ENCODE measurements around the gene MAP2K1.
"Not testable (repeated sequence)": the region's sequence is repeated elsewhere in the genome, so short reads cannot be mapped to it uniquely, and the experiment has no call there.

Gene MAP2K1

DNA sequence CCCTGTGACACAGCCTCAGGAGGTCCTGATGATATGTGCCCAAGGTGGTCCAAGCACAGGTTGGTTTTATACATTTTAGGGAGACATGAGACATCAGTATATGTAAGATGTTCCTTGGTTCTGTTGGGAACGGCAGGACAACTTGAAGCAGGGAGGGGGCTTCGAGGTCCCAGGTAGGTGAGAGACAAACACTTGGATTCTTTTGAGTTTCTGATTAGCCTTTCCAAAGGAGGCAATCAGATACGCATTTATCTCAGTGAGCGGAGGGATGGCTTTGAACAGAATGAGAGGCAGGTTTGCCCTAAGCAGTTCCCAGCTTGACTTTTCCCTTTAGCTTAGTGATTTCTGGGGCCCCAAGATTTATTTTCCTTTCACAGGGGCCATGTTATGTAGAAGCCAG lies 84.1 kb downstream of the MAP2K1 start:
- peak; percentile 32 for DNase-seq (ENCODE audit: low read depth, low spot score)
- H3K4me1 ChIP-seq (ENCODE audit: insufficient read depth, insufficient read length), result peaks cover 14% of the 10 kb centered on the region
- H3K9ac ChIP-seq (ENCODE audit: insufficient read length, low read depth); H3K36me3 ChIP-seq (ENCODE audit: insufficient read depth, insufficient read length, low read length); H3K9me3 ChIP-seq (ENCODE audit: insufficient read depth, low read length); H3K4me3 ChIP-seq (ENCODE audit: insufficient read length, low read depth); H3K27me3 ChIP-seq (ENCODE audit: insufficient read depth, insufficient read length): not testable (repeated sequence)

DNA sequence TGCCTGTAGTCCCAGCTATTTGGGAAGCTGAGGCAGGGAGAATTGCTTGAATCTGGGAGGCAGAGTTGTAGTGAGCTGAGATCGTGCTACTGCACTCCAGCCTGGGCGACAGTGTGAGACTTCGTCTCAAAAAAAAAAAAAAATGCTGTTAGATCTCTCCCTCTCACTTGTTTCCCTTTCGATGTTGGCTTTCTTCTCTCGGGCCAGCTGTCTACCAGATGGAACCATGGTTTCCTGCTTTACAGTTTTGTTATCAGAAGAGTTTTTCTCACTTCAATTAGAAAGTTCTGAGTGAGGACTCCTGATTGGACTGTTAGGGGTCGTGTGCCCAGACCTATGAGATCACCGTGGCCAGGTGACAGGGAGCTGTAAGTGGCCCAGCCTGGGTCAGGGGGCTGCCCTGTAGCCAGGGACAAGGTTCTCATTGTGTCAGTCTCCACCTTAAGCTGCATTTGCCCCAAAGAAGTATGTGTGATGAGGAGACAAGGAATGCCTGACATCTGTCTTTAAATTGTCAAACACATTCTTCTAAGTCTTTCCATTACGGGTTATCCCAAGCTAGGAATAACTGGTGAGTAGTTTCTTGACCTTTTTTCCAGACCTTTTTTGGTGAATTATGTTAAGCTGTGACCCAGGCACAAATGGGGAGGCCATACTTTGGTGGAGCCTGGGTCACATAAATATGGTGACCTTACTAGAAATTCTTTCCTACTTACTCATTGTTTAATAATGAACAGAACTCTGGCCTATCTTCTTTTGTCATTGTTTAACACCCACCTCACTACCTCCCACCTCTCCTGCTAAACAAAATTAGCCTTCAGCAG lies 85.7 kb downstream of the MAP2K1 start:
- Histone ChIP-seq H3K27me3 (ENCODE audit: insufficient read depth, insufficient read length) (no peaks in the 10 kb centered on the region), H3K36me3 (ENCODE audit: insufficient read depth, insufficient read length, low read length) (peaks cover 6% of the 10 kb centered on the region), H3K4me3 (ENCODE audit: insufficient read length, low read depth) (no peak overlapping the region), H3K9ac (ENCODE audit: insufficient read length, low read depth) (no peak overlapping the region), H3K4me1 (ENCODE audit: insufficient read depth, insufficient read length) (peaks cover 21% of the 10 kb centered on the region), H3K9me3 (ENCODE audit: insufficient read depth, low read length) (no peaks in the 10 kb centered on the region)
- no peak for TF ChIP-seq ZNF274 (IDR thresholded peaks at IDR 0.05; ENCODE audit: low read depth, low read length)
- TF ChIP-seq YY1 (IDR thresholded peaks at IDR 0.05; ENCODE audit: insufficient read depth, insufficient read length), result no peak
- TF ChIP-seq SUZ12 (IDR thresholded peaks at IDR 0.05; ENCODE audit: extremely low read depth, insufficient read depth, insufficient read length), result no peak
- DNase-seq (ENCODE audit: low read depth, low spot score), result peak; percentile 16

GRCh38 chr15:66474135-66474534 lies 87.4 kb downstream of the MAP2K1 start:
- no peaks in the 10 kb centered on the region for H3K9me3 ChIP-seq (ENCODE audit: insufficient read depth, low read length)
- peaks cover 17% of the 10 kb centered on the region for H3K36me3 ChIP-seq (ENCODE audit: insufficient read depth, insufficient read length, low read length)
- H3K4me1 ChIP-seq (ENCODE audit: insufficient read depth, insufficient read length), result peaks cover 21% of the 10 kb centered on the region
- TF ChIP-seq YY1 (IDR thresholded peaks at IDR 0.05; ENCODE audit: insufficient read depth, insufficient read length) (no peak), ZNF274 (IDR thresholded peaks at IDR 0.05; ENCODE audit: low read depth, low read length) (no peak), SUZ12 (IDR thresholded peaks at IDR 0.05; ENCODE audit: extremely low read depth, insufficient read depth, insufficient read length) (no peak)
- no peaks in the 10 kb centered on the region for H3K27me3 ChIP-seq (ENCODE audit: insufficient read depth, insufficient read length)
- peak overlapping the region; percentile 46 for H3K9ac ChIP-seq (ENCODE audit: insufficient read length, low read depth)
- H3K4me3 ChIP-seq (ENCODE audit: insufficient read length, low read depth), result no peak overlapping the region
- peak; percentile 81 for DNase-seq (ENCODE audit: low read depth, low spot score)

DNA sequence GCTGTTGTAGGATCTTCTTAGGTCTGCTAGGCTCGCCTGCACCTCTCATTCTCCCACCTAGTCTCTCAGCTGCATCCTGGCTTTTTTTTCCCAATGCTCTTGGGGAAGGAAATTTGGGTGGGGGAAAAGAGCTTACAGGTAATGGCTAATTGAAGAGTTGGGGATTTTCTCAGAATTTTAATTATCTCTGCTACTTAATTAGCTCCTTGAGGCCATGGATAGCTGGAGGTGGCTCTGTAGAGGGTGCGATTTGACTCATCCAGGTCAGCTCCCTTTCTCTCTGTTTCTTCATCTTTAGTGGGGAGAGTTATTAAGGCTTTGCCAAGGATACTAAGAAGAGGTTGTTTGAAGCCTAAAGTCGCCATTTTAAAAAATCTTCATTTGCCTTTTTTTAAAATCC lies 88.3 kb downstream of the MAP2K1 start:
- no peak for TF ChIP-seq YY1 (IDR thresholded peaks at IDR 0.05; ENCODE audit: insufficient read depth, insufficient read length)
- peaks cover 21% of the 10 kb centered on the region for H3K4me1 ChIP-seq (ENCODE audit: insufficient read depth, insufficient read length)
- no peaks in the 10 kb centered on the region for H3K9me3 ChIP-seq (ENCODE audit: insufficient read depth, low read length)
- DNase-seq (ENCODE audit: low read depth, low spot score), result no peak
- H3K9ac ChIP-seq (ENCODE audit: insufficient read length, low read depth), result peak overlapping the region; percentile 46
- peaks cover 22% of the 10 kb centered on the region for H3K36me3 ChIP-seq (ENCODE audit: insufficient read depth, insufficient read length, low read length)
- no peak overlapping the region for H3K4me3 ChIP-seq (ENCODE audit: insufficient read length, low read depth)
- no peaks in the 10 kb centered on the region for H3K27me3 ChIP-seq (ENCODE audit: insufficient read depth, insufficient read length)

DNA sequence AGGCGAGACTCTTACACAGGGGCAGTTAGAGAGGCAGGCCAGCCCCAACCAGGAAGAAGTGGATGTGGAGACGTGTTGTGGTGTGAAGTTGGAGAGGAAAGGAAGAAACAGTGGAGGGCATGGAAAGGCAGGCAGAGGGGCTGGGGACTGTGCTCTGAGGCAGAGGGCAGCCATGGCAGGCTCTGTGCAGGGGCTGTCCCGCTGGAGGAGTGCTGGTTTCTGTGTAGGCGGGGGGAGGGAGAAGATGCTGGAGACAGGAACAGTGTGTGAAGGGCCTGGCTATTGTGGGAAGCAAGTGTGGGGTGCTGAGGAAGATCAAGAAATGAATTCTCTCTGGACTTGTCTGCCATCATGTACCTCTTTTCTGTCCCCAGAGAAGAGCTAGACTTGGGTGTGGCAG lies 89.8 kb downstream of the MAP2K1 start:
- H3K9ac ChIP-seq (ENCODE audit: insufficient read length, low read depth), result no peak overlapping the region
- no peak overlapping the region for H3K4me3 ChIP-seq (ENCODE audit: insufficient read length, low read depth)
- H3K4me1 ChIP-seq (ENCODE audit: insufficient read depth, insufficient read length), result peaks cover 13% of the 10 kb centered on the region
- H3K27me3 ChIP-seq (ENCODE audit: insufficient read depth, insufficient read length), result no peaks in the 10 kb centered on the region
- DNase-seq (ENCODE audit: low read depth, low spot score), result no peak
- TF ChIP-seq ZNF274 (IDR thresholded peaks at IDR 0.05; ENCODE audit: low read depth, low read length), result no peak
- TF ChIP-seq SUZ12 (IDR thresholded peaks at IDR 0.05; ENCODE audit: extremely low read depth, insufficient read depth, insufficient read length), result no peak
- TF ChIP-seq YY1 (IDR thresholded peaks at IDR 0.05; ENCODE audit: insufficient read depth, insufficient read length), result no peak
- H3K36me3 ChIP-seq (ENCODE audit: insufficient read depth, insufficient read length, low read length), result peaks cover 26% of the 10 kb centered on the region
- H3K9me3 ChIP-seq (ENCODE audit: insufficient read depth, low read length), result no peaks in the 10 kb centered on the region

- H3K27me3 ChIP-seq (ENCODE audit: insufficient read depth, insufficient read length), result no peaks in the 10 kb centered on the region
- peak overlapping the region; percentile 18 for H3K9ac ChIP-seq (ENCODE audit: insufficient read length, low read depth)
- no peaks in the 10 kb centered on the region for H3K9me3 ChIP-seq (ENCODE audit: insufficient read depth, low read length)
- H3K36me3 ChIP-seq (ENCODE audit: insufficient read depth, insufficient read length, low read length), result peaks cover 31% of the 10 kb centered on the region
- no peak for DNase-seq (ENCODE audit: low read depth, low spot score)
- TF ChIP-seq SUZ12 (IDR thresholded peaks at IDR 0.05; ENCODE audit: extremely low read depth, insufficient read depth, insufficient read length), result no peak
- TF ChIP-seq ZNF274 (IDR thresholded peaks at IDR 0.05; ENCODE audit: low read depth, low read length), result no peak
- TF ChIP-seq YY1 (IDR thresholded peaks at IDR 0.05; ENCODE audit: insufficient read depth, insufficient read length), result no peak
- peaks cover 13% of the 10 kb centered on the region for H3K4me1 ChIP-seq (ENCODE audit: insufficient read depth, insufficient read length)
- no peak overlapping the region for H3K4me3 ChIP-seq (ENCODE audit: insufficient read length, low read depth)
Measured at GRCh38 chr15:66477011-66477410, 90.3 kb downstream of the MAP2K1 start.

GRCh38 chr15:66480267-66480666 lies 93.6 kb downstream of the MAP2K1 start:
- no peak for TF ChIP-seq SUZ12 (IDR thresholded peaks at IDR 0.05; ENCODE audit: extremely low read depth, insufficient read depth, insufficient read length)
- no peak for TF ChIP-seq YY1 (IDR thresholded peaks at IDR 0.05; ENCODE audit: insufficient read depth, insufficient read length)
- TF ChIP-seq ZNF274 (IDR thresholded peaks at IDR 0.05; ENCODE audit: low read depth, low read length), result no peak
- DNase-seq (ENCODE audit: low read depth, low spot score), result no peak
- no peaks in the 10 kb centered on the region for H3K9me3 ChIP-seq (ENCODE audit: insufficient read depth, low read length)
- no peak overlapping the region for H3K9ac ChIP-seq (ENCODE audit: insufficient read length, low read depth)
- H3K27me3 ChIP-seq (ENCODE audit: insufficient read depth, insufficient read length), result no peaks in the 10 kb centered on the region
- H3K4me3 ChIP-seq (ENCODE audit: insufficient read length, low read depth), result no peak overlapping the region
- H3K4me1 ChIP-seq (ENCODE audit: insufficient read depth, insufficient read length), result peaks cover 10% of the 10 kb centered on the region
- H3K36me3 ChIP-seq (ENCODE audit: insufficient read depth, insufficient read length, low read length), result peaks cover 56% of the 10 kb centered on the region

Data from NT2/D1 (cell line).